ENCODE measurements around the gene RAMP2. TPM values are rescaled to one million over a fixed set of nuclear protein-coding genes. Genes with fewer than 3 reads are reported as not detected.

RAMP2 gene
- total RNA-seq, 2 donors from 2014 or later = 11.0 to 32.3 TPM

- H3K9me3 ChIP-seq = no peaks in the 10 kb centered on the region
- H3K4me1 ChIP-seq (ENCODE audit: control insufficient read depth in 1 of 2, low read depth in 2 of 2) = peaks cover 3 to 19% of the 10 kb centered on the region in 2 donors
- H3K27ac ChIP-seq = no peak within 1 kb of the TSS
- no peak for TF ChIP-seq CTCF (IDR thresholded peaks at IDR 0.05)
- H3K27me3 ChIP-seq (replicated peaks; ENCODE audit: insufficient read depth) = peaks cover 9% of the 10 kb centered on the region
- DNase-seq (ENCODE audit: low spot score) (no peak), ATAC-seq (ENCODE audit: insufficient number of reproducible peaks, low FRiP score, low read depth) (no peak)
- peaks cover 38% of the 10 kb centered on the region for H3K36me3 ChIP-seq
- peak within 1 kb of the TSS; percentile 50 for H3K4me3 ChIP-seq
Observed at GRCh38 chr17:42779936-42780850, 19.2 kb downstream of the RAMP2 start, which contains the start of gene WNK4. TSS of gene WNK4 (plus strand) at chr17:42780610. CDS start at chr17:42780699, 89 bp downstream.

DNA sequence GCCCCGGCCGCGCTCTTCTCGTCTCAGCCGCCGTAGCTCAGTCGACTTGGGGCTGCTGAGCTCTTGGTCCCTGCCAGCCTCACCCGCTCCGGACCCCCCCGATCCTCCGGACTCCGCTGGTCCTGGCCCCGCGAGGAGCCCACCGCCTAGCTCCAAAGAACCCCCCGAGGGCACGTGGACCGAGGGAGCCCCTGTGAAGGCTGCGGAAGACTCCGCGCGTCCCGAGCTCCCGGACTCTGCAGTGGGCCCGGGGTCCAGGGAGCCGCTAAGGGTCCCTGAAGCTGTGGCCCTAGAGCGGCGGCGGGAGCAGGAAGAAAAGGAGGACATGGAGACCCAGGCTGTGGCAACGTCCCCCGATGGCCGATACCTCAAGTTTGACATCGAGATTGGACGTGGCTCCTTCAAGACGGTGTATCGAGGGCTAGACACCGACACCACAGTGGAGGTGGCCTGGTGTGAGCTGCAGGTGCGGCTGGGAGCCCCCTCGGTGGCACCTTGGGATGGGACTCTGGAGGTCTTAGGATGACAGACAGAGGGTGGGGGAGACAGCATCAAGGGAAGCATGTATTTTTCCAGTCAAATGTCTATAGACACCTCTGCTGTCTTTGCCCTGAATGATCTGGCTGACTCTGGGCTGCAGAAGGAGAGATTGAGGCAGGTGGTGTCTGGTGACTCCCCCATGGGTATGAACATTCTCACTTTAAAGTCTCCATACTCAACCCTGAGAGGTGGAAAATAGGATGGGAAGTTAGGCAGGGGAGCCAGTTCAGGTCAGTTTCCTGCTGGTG, 20.0 kb downstream of the RAMP2 start:
- Histone ChIP-seq H3K27ac (no peak overlapping the region), H3K9me3 (no peaks in the 10 kb centered on the region), H3K4me1 (ENCODE audit: control insufficient read depth in 1 of 2, low read depth in 2 of 2) (peaks cover 3 to 21% of the 10 kb centered on the region in 2 donors), H3K27me3 (replicated peaks; ENCODE audit: insufficient read depth) (peaks cover 9% of the 10 kb centered on the region), H3K4me3 (peak overlapping the region; percentile 50), H3K36me3 (peaks cover 31% of the 10 kb centered on the region)
- no peak for TF ChIP-seq CTCF (IDR thresholded peaks at IDR 0.05)
- ATAC-seq (ENCODE audit: insufficient number of reproducible peaks, low FRiP score, low read depth) (no peak), DNase-seq (ENCODE audit: low spot score) (no peak)

- no peaks in the 10 kb centered on the region for H3K9me3 ChIP-seq
- TF ChIP-seq CTCF (IDR thresholded peaks at IDR 0.05) = no peak
- ATAC-seq (ENCODE audit: insufficient number of reproducible peaks, low FRiP score, low read depth) (no peak), DNase-seq (ENCODE audit: low spot score) (no peak)
- H3K4me3 ChIP-seq = no peak overlapping the region
- peaks cover 9% of the 10 kb centered on the region for H3K27me3 ChIP-seq (replicated peaks; ENCODE audit: insufficient read depth)
- H3K27ac ChIP-seq = no peak overlapping the region
- H3K36me3 ChIP-seq = peaks cover 26% of the 10 kb centered on the region
- H3K4me1 ChIP-seq (ENCODE audit: control insufficient read depth in 1 of 2, low read depth in 2 of 2) = peaks cover 3 to 21% of the 10 kb centered on the region in 2 donors
Observed at GRCh38 chr17:42781639-42782165, 20.7 kb downstream of the RAMP2 start.

DNA sequence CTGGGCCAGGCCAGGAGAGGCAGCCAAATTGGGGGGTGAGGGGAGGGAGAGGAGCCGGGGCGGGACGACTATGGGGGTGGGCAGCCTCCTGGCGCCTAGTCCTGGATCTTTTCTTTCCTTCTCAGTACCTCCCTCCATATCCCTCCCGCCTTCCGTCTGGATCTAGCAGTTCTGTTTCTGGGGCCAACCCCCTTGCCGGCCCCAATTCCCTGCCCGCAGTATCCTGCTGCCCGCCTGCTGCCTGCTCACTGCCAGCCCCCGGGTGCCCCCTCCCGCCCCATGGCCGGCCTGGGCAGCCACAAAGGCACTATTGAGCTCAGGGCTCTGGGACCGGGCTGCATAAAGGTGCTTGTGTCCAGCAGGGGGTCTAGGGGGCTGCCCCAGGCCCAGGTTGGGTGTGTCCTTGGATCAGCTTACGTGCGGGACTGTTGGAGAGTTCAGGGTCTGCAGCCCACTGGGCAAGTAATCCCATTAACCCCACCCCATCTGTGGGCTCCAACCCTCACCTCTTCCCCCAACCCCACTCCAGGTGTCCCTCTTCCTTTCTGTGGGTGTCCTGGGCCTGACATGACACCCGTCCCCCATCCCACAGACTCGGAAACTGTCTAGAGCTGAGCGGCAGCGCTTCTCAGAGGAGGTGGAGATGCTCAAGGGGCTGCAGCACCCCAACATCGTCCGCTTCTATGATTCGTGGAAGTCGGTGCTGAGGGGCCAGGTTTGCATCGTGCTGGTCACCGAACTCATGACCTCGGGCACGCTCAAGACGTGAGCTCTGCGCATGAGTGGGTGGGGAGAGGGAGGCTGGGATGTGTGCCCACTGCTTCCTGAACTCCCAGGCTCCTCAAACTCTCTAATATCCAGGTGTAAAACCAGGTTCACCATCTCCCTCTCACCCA, 21.4 kb downstream of the RAMP2 start:
- Histone ChIP-seq H3K27ac (no peak overlapping the region), H3K4me3 (no peak overlapping the region), H3K27me3 (replicated peaks; ENCODE audit: insufficient read depth) (peaks cover 9% of the 10 kb centered on the region), H3K9me3 (no peaks in the 10 kb centered on the region), H3K36me3 (peaks cover 20% of the 10 kb centered on the region), H3K4me1 (ENCODE audit: control insufficient read depth in 1 of 2, low read depth in 2 of 2) (peaks cover 3 to 21% of the 10 kb centered on the region in 2 donors)
- DNase-seq (ENCODE audit: low spot score) = no peak
- no peak for TF ChIP-seq CTCF (IDR thresholded peaks at IDR 0.05)
- ATAC-seq (ENCODE audit: insufficient number of reproducible peaks, low FRiP score, low read depth) = no peak

Measured in thoracic aorta (tissue), 2 donors.